ENCODE measurements around the gene HEXD. TPM values are rescaled to one million over a fixed set of nuclear protein-coding genes. Genes with fewer than 3 reads are reported as not detected.

HEXD gene
- total RNA-seq, 1 donor from 2014 or later, result 82.8 TPM

DNA sequence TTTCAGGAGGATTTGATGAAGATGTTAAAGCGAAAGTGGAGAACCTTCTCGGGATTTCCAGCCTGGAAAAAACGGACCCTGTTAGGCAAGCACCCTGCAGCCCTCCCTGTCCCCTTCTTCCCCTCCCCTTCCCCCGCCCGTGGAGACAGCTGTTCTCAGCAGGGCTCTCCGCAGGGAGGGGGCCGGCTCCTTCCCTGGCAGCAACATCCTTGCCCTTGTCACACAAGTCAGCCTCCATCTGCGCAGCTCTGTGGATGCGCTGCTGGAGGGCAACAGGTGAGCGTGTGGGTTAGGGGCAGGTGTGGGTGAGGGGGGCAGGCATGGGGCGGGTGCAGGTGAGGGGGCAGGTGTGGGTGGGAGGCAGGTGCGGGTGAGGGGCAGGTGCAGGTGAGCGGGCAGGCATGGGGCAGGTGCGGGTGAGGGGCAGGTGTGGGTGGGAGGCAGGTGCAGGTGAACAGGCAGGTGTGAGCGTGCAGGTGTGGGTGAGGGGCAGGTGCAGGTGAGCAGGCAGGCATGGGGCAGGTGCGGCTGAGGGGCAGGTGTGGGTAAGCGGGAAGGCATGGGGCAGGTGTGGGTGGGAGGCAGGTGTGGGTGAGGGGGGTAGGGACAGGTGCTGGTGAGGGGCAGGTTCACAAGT, 23.0 kb downstream of the HEXD start:
- Mint-ChIP-seq H3K9me3 (no peaks in the 10 kb centered on the region), H3K36me3 (peaks cover 5% of the 10 kb centered on the region), H3K27me3 (ENCODE audit: low read depth) (no peaks in the 10 kb centered on the region), H3K4me3 (no peak overlapping the region), H3K4me1 (no peaks in the 10 kb centered on the region), H3K27ac (no peak overlapping the region)
- DNase-seq (ENCODE audit: low spot score in 2 of 2, unreplicated experiment in 2 of 2), result no peak
- TF ChIP-seq, protein P1, sequence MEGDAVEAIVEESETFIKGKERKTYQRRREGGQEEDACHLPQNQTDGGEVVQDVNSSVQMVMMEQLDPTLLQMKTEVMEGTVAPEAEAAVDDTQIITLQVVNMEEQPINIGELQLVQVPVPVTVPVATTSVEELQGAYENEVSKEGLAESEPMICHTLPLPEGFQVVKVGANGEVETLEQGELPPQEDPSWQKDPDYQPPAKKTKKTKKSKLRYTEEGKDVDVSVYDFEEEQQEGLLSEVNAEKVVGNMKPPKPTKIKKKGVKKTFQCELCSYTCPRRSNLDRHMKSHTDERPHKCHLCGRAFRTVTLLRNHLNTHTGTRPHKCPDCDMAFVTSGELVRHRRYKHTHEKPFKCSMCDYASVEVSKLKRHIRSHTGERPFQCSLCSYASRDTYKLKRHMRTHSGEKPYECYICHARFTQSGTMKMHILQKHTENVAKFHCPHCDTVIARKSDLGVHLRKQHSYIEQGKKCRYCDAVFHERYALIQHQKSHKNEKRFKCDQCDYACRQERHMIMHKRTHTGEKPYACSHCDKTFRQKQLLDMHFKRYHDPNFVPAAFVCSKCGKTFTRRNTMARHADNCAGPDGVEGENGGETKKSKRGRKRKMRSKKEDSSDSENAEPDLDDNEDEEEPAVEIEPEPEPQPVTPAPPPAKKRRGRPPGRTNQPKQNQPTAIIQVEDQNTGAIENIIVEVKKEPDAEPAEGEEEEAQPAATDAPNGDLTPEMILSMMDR (IDR thresholded peaks at IDR 0.05; ENCODE audit: unreplicated experiment), result no peak

DNA sequence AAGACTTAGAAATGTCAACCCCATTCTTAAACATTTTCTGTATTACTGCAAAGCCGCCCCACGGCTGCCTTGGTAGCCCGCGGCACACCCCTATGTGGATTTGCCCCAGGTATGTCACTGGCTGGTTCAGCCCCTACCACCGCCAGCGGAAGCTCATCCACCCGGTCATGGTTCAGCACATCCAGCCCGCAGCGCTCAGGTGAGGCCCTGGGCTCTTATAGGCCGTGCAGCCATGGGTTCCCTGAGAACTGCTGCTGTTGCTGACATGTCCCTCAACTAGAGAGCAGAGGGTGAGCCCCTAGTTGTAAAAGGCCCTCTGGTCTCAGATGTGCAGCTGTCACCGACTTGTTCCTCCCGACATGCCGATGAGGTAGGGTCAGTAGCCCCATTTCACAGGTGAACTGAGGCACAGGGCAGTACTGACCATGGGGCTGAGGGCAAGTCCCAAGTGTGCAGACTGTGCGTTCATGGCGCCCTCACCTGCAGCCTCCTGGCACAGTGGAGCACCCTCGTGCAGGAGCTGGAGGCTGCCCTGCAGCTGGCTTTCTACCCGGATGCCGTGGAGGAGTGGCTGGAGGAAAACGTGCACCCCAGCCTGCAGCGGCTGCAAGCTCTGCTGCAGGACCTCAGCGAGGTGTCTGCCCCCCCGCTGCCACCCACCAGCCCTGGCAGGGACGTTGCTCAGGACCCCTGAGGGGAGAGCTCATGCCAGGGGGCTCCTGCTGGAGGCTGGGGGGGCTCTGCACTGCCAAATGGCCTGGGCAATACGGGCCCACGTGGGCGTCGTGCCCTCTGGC, 23.7 kb downstream of the HEXD start:
- Mint-ChIP-seq H3K27ac (no peak overlapping the region), H3K9me3 (no peaks in the 10 kb centered on the region), H3K4me3 (no peak overlapping the region), H3K4me1 (no peaks in the 10 kb centered on the region), H3K36me3 (peaks cover 5% of the 10 kb centered on the region), H3K27me3 (ENCODE audit: low read depth) (no peaks in the 10 kb centered on the region)
- TF ChIP-seq, protein P1 (IDR thresholded peaks at IDR 0.05; ENCODE audit: unreplicated experiment), result no peak
- no peak for DNase-seq (ENCODE audit: low spot score in 2 of 2, unreplicated experiment in 2 of 2)

DNA sequence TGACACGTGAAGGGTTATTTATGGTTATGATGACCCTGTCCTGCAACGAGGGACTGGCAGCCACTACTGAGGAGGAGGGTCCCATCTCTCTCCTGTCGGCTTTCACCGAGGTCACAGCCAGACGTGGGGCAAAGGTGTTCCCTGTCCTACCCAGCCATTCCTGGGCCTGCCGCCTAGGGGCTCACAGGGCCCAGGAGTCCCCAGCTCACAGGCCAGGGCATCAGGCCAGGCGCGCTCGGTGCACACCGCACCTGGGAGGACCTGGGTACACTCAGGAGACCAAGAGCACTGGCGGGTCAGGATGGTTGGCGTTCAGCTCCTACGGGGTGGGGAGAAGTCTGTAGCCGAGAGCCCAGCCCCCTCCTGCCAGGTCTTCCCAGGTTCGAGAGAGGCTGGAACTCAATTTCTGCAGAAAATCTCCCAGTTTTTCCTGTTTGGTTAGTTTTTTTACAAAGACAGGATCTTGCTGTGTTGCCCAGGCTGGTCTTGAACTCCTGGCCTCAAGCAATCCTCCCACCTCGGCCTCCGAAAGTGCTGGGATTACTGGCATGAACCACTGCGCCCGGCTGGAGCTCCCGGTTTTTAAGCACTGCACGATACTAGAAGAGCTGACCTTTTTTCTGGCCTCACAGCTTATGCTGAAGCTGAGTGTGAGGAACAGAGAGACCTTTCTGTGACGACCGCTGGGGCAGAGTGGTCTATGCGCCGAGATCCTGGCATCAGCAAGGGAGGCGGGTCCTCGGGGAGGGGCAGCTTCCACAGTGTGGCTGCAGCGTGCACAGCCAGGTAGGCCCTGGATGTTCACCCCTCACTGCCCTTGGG, 24.7 kb downstream of the HEXD start:
- no peak overlapping the region for H3K27ac Mint-ChIP-seq
- DNase-seq (ENCODE audit: low spot score in 2 of 2, unreplicated experiment in 2 of 2), result no peak
- TF ChIP-seq, protein P1 (IDR thresholded peaks at IDR 0.05; ENCODE audit: unreplicated experiment), result no peak
- no peaks in the 10 kb centered on the region for H3K4me1 Mint-ChIP-seq
- H3K4me3 Mint-ChIP-seq, result no peak overlapping the region
- peaks cover 3% of the 10 kb centered on the region for H3K36me3 Mint-ChIP-seq
- H3K9me3 Mint-ChIP-seq, result no peaks in the 10 kb centered on the region
- no peaks in the 10 kb centered on the region for H3K27me3 Mint-ChIP-seq (ENCODE audit: low read depth)

DNA sequence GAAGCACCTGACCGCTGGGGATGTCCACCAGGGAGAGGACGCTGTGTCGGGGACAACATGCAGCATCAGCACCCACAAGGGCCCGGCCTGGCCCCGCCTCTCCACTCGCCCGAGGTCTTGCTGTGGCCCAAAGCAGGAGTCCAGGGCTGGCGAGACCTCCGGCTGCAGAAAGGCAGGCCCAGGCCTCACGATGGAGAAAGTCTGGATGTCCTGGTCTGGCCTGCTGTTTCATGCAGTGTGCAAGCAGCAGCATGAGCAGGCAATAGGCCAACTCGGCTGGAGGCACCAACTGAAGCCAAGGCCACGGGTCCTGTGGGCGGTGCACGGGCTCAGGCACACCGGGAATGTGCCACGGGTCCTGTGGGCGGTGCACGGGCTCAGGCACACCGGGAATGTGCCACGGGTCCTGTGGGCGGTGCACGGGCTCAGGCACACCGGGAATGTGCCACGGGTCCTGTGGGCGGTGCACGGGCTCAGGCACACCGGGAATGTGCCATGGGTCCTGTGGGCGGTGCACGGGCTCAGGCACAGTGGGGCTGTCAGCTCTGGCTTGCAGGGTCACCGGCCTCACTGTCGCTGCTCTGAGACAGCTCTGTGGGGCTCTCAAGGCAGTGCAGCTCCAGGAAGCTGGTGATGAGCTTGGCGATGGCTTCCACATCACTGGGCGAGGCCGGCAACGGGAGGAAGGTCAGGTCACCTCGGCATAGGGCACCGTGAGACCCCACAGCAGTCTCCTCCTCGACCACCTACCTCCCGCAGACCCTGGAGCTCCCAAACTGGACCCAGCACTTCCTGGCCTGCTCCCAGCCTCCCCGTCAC, 25.5 kb downstream of the HEXD start:
- TF ChIP-seq, protein P1 (IDR thresholded peaks at IDR 0.05; ENCODE audit: unreplicated experiment), result no peak
- no peaks in the 10 kb centered on the region for H3K9me3 Mint-ChIP-seq
- no peak overlapping the region for H3K4me3 Mint-ChIP-seq
- no peaks in the 10 kb centered on the region for H3K27me3 Mint-ChIP-seq (ENCODE audit: low read depth)
- DNase-seq (ENCODE audit: low spot score in 2 of 2, unreplicated experiment in 2 of 2), result no peak
- no peaks in the 10 kb centered on the region for H3K4me1 Mint-ChIP-seq
- no peak overlapping the region for H3K27ac Mint-ChIP-seq
- H3K36me3 Mint-ChIP-seq, result peaks cover 3% of the 10 kb centered on the region

DNA sequence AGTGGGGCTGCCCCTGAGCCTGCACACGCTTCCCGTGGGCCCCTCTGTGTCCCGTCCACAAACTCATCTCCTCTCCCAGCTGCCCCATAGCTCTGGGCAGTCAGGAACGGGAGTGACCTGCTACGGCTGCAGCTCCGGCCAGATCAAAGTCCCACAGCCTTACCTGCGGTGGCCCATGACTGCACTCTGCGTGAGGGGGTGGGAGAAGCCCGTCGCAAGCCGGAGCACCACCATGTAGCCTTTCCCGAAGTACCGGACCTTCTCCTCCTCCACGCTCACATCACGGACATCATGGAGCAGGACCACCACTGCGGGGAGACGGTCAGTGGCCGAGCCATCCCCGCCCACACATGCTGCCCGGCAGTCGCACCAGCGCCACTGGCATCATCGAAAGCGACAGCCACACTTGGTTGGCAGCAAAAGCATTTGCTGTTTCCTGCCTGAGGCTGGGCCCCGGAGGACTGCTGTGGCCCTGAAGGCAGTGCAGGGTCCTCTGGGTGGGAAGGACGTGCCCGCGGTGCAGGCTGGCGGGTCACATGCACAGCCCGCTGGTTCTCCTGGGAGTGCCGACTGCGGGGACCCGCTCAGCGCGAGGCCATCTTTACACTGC, 26.2 kb downstream of the HEXD start:
- TF ChIP-seq, protein P1 (IDR thresholded peaks at IDR 0.05; ENCODE audit: unreplicated experiment), result no peak
- H3K4me3 Mint-ChIP-seq, result no peak overlapping the region
- no peak for DNase-seq (ENCODE audit: low spot score in 2 of 2, unreplicated experiment in 2 of 2)
- no peaks in the 10 kb centered on the region for H3K9me3 Mint-ChIP-seq
- H3K4me1 Mint-ChIP-seq, result peaks cover under 1% of the 10 kb centered on the region
- peaks cover 3% of the 10 kb centered on the region for H3K36me3 Mint-ChIP-seq
- no peak overlapping the region for H3K27ac Mint-ChIP-seq
- H3K27me3 Mint-ChIP-seq (ENCODE audit: low read depth), result no peaks in the 10 kb centered on the region

Data from mesothelial cell of epicardium (in vitro differentiated cells).